Tibial artery (tissue), 4 donors: ENCODE measurements around the gene SLC26A8.

Source experiments
- DNase-seq, 2 donors: peaks; one replicate each; pipeline ENCODE4 v3.0.0-alpha.2; 2019
- H3K27ac ChIP-seq, 2 donors: fragments of 200-600 bp; sonication (generic) in 1 of 2; 1 replicate in 1 of 2; 2 replicates in 1 of 2; pipeline ENCODE4 v1.5.1; 2018 to 2019; ENCODE audit warnings: mild to moderate bottlenecking in 1 of 2
- H3K27me3 ChIP-seq, 2 donors: fragments of 200-600 bp; sonication (generic) in 1 of 2; one replicate each; pipeline versions ENCODE4 v1.5.1 to v1.6.0; 2016 to 2019
- H3K36me3 ChIP-seq, 3 donors: fragments of 200-600 bp; sonication (generic) in 2 of 3; one replicate each; pipeline ENCODE4 v1.5.1; 2016 to 2019; ENCODE audit warnings: mild to moderate bottlenecking in 2 of 3
- H3K4me1 ChIP-seq, 4 donors: fragments of 200-600 bp; sonication (generic) in 2 of 4; 1 replicate in 3 of 4; 2 replicates in 1 of 4; pipeline ENCODE4 v1.5.1; 2016 to 2019
- H3K4me3 ChIP-seq, 2 donors: fragments of 200-600 bp; sonication (generic) in 1 of 2; 1 replicate in 1 of 2; 2 replicates in 1 of 2; pipeline ENCODE4 v1.5.1; 2018 to 2019; ENCODE audit warnings: mild to moderate bottlenecking in 2 of 2
- H3K9me3 ChIP-seq, 3 donors: fragments of 200-600 bp; sonication (generic) in 1 of 3; one replicate each; pipeline ENCODE4 v1.5.1; 2016 to 2019
- CTCF ChIP-seq, 2 experiments: fragments of 200-600 bp in 1 of 2; fragments of 450-650 bp in 1 of 2; IDR thresholded peaks; one replicate each; pipeline ENCODE4 v1.5.1; 2017 to 2019; ENCODE audit warnings: antibody characterized with exemption in 2 of 2, mild to moderate bottlenecking in 1 of 2, moderate library complexity in 1 of 2
- intact Hi-C: fragments of 100-400 bp; cut with DNase I; formaldehyde crosslinking; loops from one replicate; pipeline ENCODE4 v1.15.0; 2023; ENCODE audit warnings: low total_unique reads

SLC26A8 gene

GRCh38 chr6:36071281-36071680, 46.8 kb upstream of the SLC26A8 start:
- Histone ChIP-seq H3K4me1 (peaks cover 0 to 27% (median 14%) of the 10 kb centered on the region in 4 donors), H3K27ac (no peak overlapping the region), H3K4me3 (no peak overlapping the region), H3K27me3 (no peaks in the 10 kb centered on the region), H3K36me3 (peaks cover 5 to 7% (median 7%) of the 10 kb centered on the region in 3 donors), H3K9me3 (no peaks in the 10 kb centered on the region)
- DNase-seq, result no peak
- intact Hi-C loops, result no loop called here
- no peak for TF ChIP-seq CTCF (IDR thresholded peaks at IDR 0.05)

- Histone ChIP-seq H3K4me1 (peaks cover 0 to 37% (median 23%) of the 10 kb centered on the region in 4 donors), H3K9me3 (no peaks in the 10 kb centered on the region), H3K27me3 (no peaks in the 10 kb centered on the region), H3K36me3 (no peaks in the 10 kb centered on the region), H3K4me3 (no peak overlapping the region), H3K27ac (no peak overlapping the region)
- DNase-seq, result no peak
- intact Hi-C loops, result no loop called here
- TF ChIP-seq CTCF (IDR thresholded peaks at IDR 0.05), result no peak
These were observed 45.8 kb upstream of the SLC26A8 start for GRCh38 chr6:36070252-36070651.

- no peak overlapping the region for H3K27ac ChIP-seq
- no peak for DNase-seq
- no peak for TF ChIP-seq CTCF (IDR thresholded peaks at IDR 0.05)
- H3K4me3 ChIP-seq, result no peak overlapping the region
- H3K36me3 ChIP-seq, result no peaks in the 10 kb centered on the region
- H3K27me3 ChIP-seq, result no peaks in the 10 kb centered on the region
- no peaks in the 10 kb centered on the region for H3K9me3 ChIP-seq
- intact Hi-C loops, result no loop called here
- peaks cover 0 to 44% (median 27%) of the 10 kb centered on the region in 4 donors for H3K4me1 ChIP-seq
These were observed 45.1 kb upstream of the SLC26A8 start for GRCh38 chr6:36069573-36069972.

GRCh38 chr6:36068586-36068985, 44.1 kb upstream of the SLC26A8 start:
- H3K9me3 ChIP-seq, result no peaks in the 10 kb centered on the region
- H3K27ac ChIP-seq, result no peak overlapping the region
- no peaks in the 10 kb centered on the region for H3K36me3 ChIP-seq
- H3K4me1 ChIP-seq, result peaks cover 0 to 54% (median 31%) of the 10 kb centered on the region in 4 donors
- no peak for TF ChIP-seq CTCF (IDR thresholded peaks at IDR 0.05)
- intact Hi-C loops, result no loop called here
- H3K4me3 ChIP-seq, result no peak overlapping the region
- no peak for DNase-seq
- H3K27me3 ChIP-seq, result no peaks in the 10 kb centered on the region

- Histone ChIP-seq H3K36me3 (no peaks in the 10 kb centered on the region), H3K4me3 (no peak overlapping the region), H3K9me3 (no peaks in the 10 kb centered on the region), H3K4me1 (peaks cover 0 to 55% (median 31%) of the 10 kb centered on the region in 4 donors), H3K27ac (no peak overlapping the region), H3K27me3 (no peaks in the 10 kb centered on the region)
- no peak for TF ChIP-seq CTCF (IDR thresholded peaks at IDR 0.05)
- intact Hi-C loops, result no loop called here
- no peak for DNase-seq
These were observed 43.6 kb upstream of the SLC26A8 start for GRCh38 chr6:36068012-36068392.

GRCh38 chr6:36067374-36068011, 43.1 kb upstream of the SLC26A8 start:
- H3K9me3 ChIP-seq, result no peaks in the 10 kb centered on the region
- H3K27me3 ChIP-seq, result no peaks in the 10 kb centered on the region
- intact Hi-C loops, result no loop called here
- H3K4me3 ChIP-seq, result no peak overlapping the region
- no peak for DNase-seq
- H3K27ac ChIP-seq, result no peak overlapping the region
- peaks cover 0 to 55% (median 31%) of the 10 kb centered on the region in 4 donors for H3K4me1 ChIP-seq
- H3K36me3 ChIP-seq, result no peaks in the 10 kb centered on the region
- no peak for TF ChIP-seq CTCF (IDR thresholded peaks at IDR 0.05)
